ENCODE results near the gene LSM12. TPM values are rescaled to one million over a fixed set of nuclear protein-coding genes. Genes with fewer than 3 reads are reported as not detected.

The LSM12 gene
- polyA plus RNA-seq, 1 of the 3 experiments (the other 2 are of a cell fraction) = 26.6 TPM

- peak overlapping the region; percentile 83 for H3K4me2 ChIP-seq
Measured at GRCh38 chr17:44109312-44109630, 42.8 kb upstream of the LSM12 start.

GRCh38 chr17:44108440-44109311, 42.2 kb upstream of the LSM12 start:
- H3K4me2 ChIP-seq = peak overlapping the region; percentile 83
- no peaks in the 10 kb centered on the region for H3K36me3 ChIP-seq (replicated peaks in 1 of 2; ENCODE audit: control insufficient read depth in 1 of 2, insufficient read depth in 2 of 2, low read length in 1 of 2)
- H3K9ac ChIP-seq = peak overlapping the region; percentile 58; the same call in 1 of the 2 replicates
- H3F3A ChIP-seq (replicated peaks; ENCODE audit: insufficient read depth) = peaks cover 18% of the 10 kb centered on the region
- peak overlapping the region in 1 of 2 experiments; percentile 27; a peak in 1 of 4 replicates for H3K4me3 ChIP-seq (ENCODE audit: low read depth in 2 of 2, low read length in 1 of 2)
- peaks cover 40 to 61% of the 10 kb centered on the region in 2 experiments for H3K4me1 ChIP-seq (ENCODE audit: control insufficient read depth in 1 of 2, insufficient read depth in 2 of 2, low read depth in 1 of 2, low read length in 1 of 2)
- ChIA-PET CTCF (interaction anchor here (0.6 to 1.7 kb wide), 8 partner anchors 8 to 114 kb away, joined by 3 to 8 read pairs (median 4); no protein-coding TSS in a partner anchor), POLR2A (no interaction called here)
- no peak overlapping the region for H2AFZ ChIP-seq (ENCODE audit: low read depth)
- no peaks in the 10 kb centered on the region for H3K9me2 ChIP-seq
- no peaks in the 10 kb centered on the region for H3K27me3 ChIP-seq (ENCODE audit: insufficient read depth)
- peaks cover 3% of the 10 kb centered on the region for H4K20me1 ChIP-seq (ENCODE audit: insufficient read depth)
- 36% methylated on average over 12 of the region's 16 CpGs for WGBS (ENCODE audit: low lambda C conversion rate)
- peak; percentile 52 for DNase-seq
- peaks cover 62% of the 10 kb centered on the region for H3K79me2 ChIP-seq (ENCODE audit: insufficient read depth)
- no peaks in the 10 kb centered on the region for H3K9me3 ChIP-seq
- H3K27ac ChIP-seq (ENCODE audit: low read depth in 2 of 2, low read length in 1 of 2) = peak overlapping the region; percentile 48 to 97; a peak in 3 of 4 replicates
- TF ChIP-seq TEAD4 (IDR thresholded peaks at IDR 0.05; ENCODE audit: borderline replicate concordance, insufficient read depth) (0 out of 2 replicates have a peak, but pooled peaks have one; percentile 50), EP300 (IDR thresholded peaks at IDR 0.05; ENCODE audit: borderline replicate concordance in 1 of 2, low read depth in 1 of 2, low read length in 1 of 2) (peak; percentile 8 to 34; a peak in 2 of 4 replicates), CHD2 (IDR thresholded peaks at IDR 0.05; ENCODE audit: low read length, partially characterized antibody) (no peak), SIN3A (IDR thresholded peaks at IDR 0.05; ENCODE audit: borderline replicate concordance, low read depth, low read length) (peak; percentile 59; the same call in 1 of the 2 replicates), EZH2phosphoT487 (IDR thresholded peaks at IDR 0.05; ENCODE audit: borderline replicate concordance, low read depth) (no peak), NFIC (IDR thresholded peaks at IDR 0.05; ENCODE audit: borderline replicate concordance) (peak; percentile 74; the same call in 1 of the 2 replicates), MAX (IDR thresholded peaks at IDR 0.05; ENCODE audit: low read depth) (peak; percentile 77), NRF1 (IDR thresholded peaks at IDR 0.05; ENCODE audit: low read depth, low read length) (peak; percentile 71), POLR2AphosphoS5 (IDR thresholded peaks at IDR 0.05; ENCODE audit: low read depth, low read length) (0 out of 2 replicates have a peak, but pooled peaks have one; percentile 38), TCF12 (IDR thresholded peaks at IDR 0.05) (peak; percentile 70; the same call in 1 of the 2 replicates), IRF3 (IDR thresholded peaks at IDR 0.05; ENCODE audit: low read depth, low read length) (no peak), JUND (IDR thresholded peaks at IDR 0.05) (peak; percentile 81)

More at GRCh38 chr17:44109312-44109630, 42.8 kb upstream of the LSM12 start:
- Histone ChIP-seq H3K9ac (peak overlapping the region; percentile 27; the same call in 1 of the 2 replicates), H3F3A (replicated peaks; ENCODE audit: insufficient read depth) (peaks cover 18% of the 10 kb centered on the region), H3K4me3 (ENCODE audit: low read depth in 2 of 2, low read length in 1 of 2) (no peak overlapping the region), H3K9me2 (no peaks in the 10 kb centered on the region), H3K27ac (ENCODE audit: low read depth in 2 of 2, low read length in 1 of 2) (peak overlapping the region; percentile 3 to 97; a peak in 3 of 4 replicates), H4K20me1 (ENCODE audit: insufficient read depth) (peaks cover 3% of the 10 kb centered on the region), H3K79me2 (ENCODE audit: insufficient read depth) (peaks cover 58% of the 10 kb centered on the region), H3K4me1 (ENCODE audit: control insufficient read depth in 1 of 2, insufficient read depth in 2 of 2, low read depth in 1 of 2, low read length in 1 of 2) (peaks cover 40 to 61% of the 10 kb centered on the region in 2 experiments), H2AFZ (ENCODE audit: low read depth) (no peak overlapping the region), H3K9me3 (no peaks in the 10 kb centered on the region), H3K36me3 (replicated peaks in 1 of 2; ENCODE audit: control insufficient read depth in 1 of 2, insufficient read depth in 2 of 2, low read length in 1 of 2) (no peaks in the 10 kb centered on the region), H3K27me3 (ENCODE audit: insufficient read depth) (no peaks in the 10 kb centered on the region)
- ChIA-PET CTCF (interaction anchor here (0.6 to 1.7 kb wide), 7 partner anchors 9 to 115 kb away, joined by 3 to 8 read pairs (median 4); no protein-coding TSS in a partner anchor), POLR2A (no interaction called here)
- TF ChIP-seq IRF3 (IDR thresholded peaks at IDR 0.05; ENCODE audit: low read depth, low read length) (no peak), FOSL2 (IDR thresholded peaks at IDR 0.05; ENCODE audit: borderline replicate concordance, low read depth) (no peak), TEAD4 (IDR thresholded peaks at IDR 0.05; ENCODE audit: borderline replicate concordance, insufficient read depth) (no peak), RCOR1 (IDR thresholded peaks at IDR 0.05; ENCODE audit: low read length) (no peak), PBX3 (IDR thresholded peaks at IDR 0.05) (no peak), GATA2 (CRISPR knock-in tag; IDR thresholded peaks at IDR 0.05) (no peak), RAD21 (IDR thresholded peaks at IDR 0.05; ENCODE audit: low read length) (no peak), TAF1 (IDR thresholded peaks at IDR 0.05; ENCODE audit: borderline replicate concordance, low read depth, low read length) (no peak), MEF2A (IDR thresholded peaks at IDR 0.05; ENCODE audit: borderline replicate concordance, low read depth) (no peak), NFIC (IDR thresholded peaks at IDR 0.05; ENCODE audit: borderline replicate concordance) (no peak), RXRA (IDR thresholded peaks at IDR 0.05; ENCODE audit: borderline replicate concordance, low read depth) (no peak), ELF1 (IDR thresholded peaks at IDR 0.05) (no peak)
- no peak for DNase-seq
- WGBS (ENCODE audit: low lambda C conversion rate) = 0% methylated on average over 1 of the region's 4 CpGs
